OCI-M1 (cell line): Measurements from ENCODE around the gene SHANK3.

Source experiments
- DNase-seq: peaks from one replicate; lab custom pipeline; 2025; lab: John Stamatoyannopoulos, UW

Gene SHANK3

GRCh38 chr22:50699756-50700386, 27.2 kb downstream of the SHANK3 start:
- DNase-seq: peak; percentile 7

GRCh38 chr22:50700387-50701075, 27.9 kb downstream of the SHANK3 start:
- no peak for DNase-seq

- no peak for DNase-seq
These were observed 28.4 kb downstream of the SHANK3 start for GRCh38 chr22:50701076-50701419.

- DNase-seq: no peak
These were observed 29.0 kb downstream of the SHANK3 start for GRCh38 chr22:50701428-50702154.

DNA sequence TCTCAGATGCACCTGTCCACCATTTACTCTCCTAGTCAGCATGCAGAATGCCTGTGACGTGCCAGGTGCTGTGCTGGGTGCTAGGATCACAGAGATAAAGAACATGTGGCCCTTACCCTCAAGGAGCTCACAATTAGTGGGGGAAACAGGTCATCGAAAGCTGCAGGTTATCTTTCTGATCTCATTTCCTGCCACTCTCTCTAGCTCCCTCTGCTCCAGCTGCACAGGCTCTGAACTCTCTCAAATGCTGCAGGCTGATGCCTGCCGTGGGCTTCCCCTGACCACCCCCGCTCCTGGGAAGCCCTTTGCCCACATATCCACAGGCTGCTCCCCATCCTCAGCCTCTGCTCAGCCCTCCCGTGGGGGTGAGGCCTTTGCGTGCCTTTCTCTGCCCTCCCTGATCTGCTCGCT, 29.6 kb downstream of the SHANK3 start:
- no peak for DNase-seq

DNA sequence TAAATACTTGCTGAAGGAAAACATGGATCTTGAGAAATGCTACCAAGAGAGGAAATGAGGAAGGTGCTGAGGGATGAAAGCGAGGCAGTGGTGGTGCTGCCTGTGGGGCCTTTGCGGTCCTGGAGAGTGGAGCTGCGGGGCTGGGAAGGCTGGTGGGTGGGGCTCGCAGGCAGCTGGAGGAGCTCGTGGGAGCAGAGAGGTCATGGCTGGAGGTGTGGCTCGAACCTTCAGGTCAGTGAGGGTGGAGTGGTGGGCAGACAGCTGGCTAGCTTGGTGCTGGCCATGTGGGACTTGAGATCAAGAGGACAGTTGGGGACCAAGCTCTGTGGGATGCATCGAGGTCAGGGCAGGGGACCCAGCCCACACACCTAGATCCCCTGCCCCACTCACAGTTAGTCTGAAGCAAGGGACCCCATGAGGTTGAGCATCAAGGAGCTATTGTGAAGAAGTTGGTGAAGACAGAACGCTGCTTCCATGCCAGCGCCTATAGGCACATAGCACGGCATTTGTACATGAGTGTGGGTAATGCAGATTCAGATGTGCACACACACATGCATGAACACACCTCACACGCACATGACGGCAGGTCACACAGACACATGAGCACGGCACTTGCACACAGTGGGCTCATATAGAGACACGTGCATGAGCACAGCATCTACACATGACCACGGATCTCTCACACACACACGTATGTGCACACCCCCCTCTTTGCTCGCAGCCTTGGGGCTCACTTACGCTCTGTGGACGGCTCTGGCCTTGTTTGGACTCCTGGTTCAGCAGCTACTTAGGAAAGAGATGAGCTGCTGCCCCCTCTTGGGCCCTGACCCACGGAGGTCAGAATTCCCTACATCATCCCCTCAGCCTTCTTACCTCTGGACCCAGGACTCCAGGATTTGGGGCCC, 30.4 kb downstream of the SHANK3 start:
- DNase-seq: no peak

DNA sequence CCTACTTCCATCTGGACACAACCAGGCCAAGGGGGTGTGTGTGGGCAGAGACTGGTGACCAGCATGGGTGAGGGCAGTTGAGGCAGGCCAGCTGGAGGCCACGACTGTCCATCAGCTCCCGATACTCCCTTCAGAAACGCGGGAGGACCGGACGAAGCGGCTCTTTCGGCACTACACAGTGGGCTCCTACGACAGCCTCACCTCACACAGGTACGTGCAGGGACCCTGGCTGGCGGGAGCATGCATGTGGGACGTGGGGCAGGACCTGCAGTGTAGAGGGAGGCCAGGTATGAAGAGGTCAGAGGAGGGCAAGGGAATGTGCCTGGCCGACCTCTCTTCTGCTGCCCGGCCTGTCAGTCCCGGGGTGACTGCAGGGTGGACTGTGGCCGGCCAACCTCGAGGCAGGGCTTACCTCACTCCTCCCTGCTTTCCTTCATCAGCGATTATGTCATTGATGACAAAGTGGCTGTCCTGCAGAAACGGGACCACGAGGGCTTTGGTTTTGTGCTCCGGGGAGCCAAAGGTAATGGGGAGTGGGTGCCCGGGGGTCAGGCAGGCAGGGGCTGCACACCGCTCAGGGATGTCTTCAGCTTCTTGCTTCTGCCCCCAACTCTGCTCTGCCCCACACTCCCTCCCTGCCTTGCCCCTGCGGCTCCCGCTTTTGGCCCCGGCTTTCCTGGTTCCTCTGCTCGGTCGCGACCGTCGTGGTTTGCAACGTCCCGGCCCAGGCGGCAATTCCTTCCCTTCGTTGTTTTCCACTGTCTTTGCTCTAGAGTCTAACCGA, 31.3 kb downstream of the SHANK3 start:
- no peak for DNase-seq

DNA sequence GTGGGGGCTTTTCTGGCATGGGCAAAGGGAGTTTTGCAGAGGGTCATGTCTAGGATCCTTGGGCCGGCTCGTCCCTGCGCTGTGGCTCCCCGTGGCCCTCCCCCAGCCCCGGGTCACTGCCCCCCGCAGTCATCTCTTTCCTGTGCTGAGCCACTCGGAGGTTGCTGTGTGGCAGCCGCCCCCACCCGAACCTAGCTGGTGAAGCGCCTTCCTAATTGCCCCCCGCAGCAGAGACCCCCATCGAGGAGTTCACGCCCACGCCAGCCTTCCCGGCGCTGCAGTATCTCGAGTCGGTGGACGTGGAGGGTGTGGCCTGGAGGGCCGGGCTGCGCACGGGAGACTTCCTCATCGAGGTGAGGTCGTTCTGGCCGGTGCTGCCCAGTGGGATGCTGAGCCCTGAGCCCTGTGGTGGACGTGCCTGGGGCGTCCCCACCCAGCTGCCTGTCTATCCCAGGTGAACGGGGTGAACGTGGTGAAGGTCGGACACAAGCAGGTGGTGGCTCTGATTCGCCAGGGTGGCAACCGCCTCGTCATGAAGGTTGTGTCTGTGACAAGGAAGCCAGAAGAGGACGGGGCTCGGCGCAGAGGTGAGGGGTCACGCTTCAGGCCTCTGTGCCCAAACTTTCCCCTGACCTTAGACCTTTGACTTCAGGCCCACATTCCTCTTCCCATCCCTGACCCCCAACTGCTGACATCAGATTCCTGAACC, 32.0 kb downstream of the SHANK3 start:
- DNase-seq: no peak

DNA sequence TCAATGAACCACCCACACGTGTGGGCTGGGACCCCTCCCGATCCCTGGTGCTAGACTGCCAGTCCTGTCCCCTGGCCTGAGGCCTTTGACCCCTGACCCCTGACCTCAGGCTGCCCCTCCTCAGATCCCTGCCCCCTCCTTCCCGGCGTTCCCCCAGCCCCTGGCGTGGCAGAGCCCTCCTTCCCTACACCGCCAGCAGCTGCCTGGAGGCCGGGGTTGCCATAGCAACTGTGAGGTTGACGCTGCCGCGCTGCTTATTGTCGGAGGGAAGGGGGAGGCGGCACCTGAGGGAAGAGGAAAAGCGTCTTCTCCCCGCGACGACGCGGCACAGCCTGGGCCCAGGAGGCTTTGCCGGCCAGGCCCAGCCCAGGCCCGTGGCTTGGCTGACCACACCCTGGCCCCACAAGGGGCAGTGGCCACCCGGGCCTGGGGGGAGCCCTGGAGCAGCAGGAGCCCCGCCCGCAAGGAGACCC, 32.6 kb downstream of the SHANK3 start:
- DNase-seq: no peak

- no peak for DNase-seq
These were observed 33.3 kb downstream of the SHANK3 start for GRCh38 chr22:50705851-50706351.

- DNase-seq: no peak
These were observed 34.0 kb downstream of the SHANK3 start for GRCh38 chr22:50706481-50707125.

DNA sequence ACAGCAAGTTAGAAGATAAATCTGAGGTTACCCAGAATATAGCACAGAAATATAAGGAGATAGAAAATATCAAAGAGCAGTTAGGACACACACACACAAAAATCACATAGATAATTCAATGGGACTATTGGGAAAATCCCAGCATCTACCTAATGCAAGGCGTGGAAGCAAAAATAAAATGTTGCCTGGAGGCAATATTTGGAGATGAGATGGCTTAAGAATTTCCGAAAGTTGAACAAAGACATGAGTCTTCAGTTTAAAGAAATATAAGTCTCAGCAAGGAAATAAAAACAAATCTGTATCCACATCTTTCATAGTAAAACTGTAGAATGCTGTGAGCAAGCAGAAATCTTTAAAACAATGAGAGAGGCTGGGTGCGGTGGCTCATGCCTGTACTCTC, 35.9 kb downstream of the SHANK3 start:
- DNase-seq: no peak

DNA sequence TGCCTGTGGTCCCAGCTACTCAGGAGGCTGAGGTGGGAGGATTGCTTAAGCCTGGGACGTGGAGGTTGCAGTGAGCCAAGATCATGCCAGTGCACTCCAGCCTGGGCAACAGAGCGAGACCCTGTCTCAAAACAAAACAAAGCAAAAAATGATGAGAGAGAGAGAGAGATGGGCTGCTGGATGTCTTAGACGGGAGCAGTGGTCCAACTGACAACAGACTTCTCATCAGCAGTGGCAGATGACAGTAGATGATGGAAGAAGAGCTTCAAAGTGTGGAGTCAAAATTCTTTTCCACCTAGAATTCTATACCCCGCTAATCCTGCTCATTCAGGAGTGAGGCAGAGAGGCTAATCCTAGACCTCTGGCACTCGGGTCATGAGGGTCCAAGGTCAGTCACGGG, 36.4 kb downstream of the SHANK3 start:
- no peak for DNase-seq

DNA sequence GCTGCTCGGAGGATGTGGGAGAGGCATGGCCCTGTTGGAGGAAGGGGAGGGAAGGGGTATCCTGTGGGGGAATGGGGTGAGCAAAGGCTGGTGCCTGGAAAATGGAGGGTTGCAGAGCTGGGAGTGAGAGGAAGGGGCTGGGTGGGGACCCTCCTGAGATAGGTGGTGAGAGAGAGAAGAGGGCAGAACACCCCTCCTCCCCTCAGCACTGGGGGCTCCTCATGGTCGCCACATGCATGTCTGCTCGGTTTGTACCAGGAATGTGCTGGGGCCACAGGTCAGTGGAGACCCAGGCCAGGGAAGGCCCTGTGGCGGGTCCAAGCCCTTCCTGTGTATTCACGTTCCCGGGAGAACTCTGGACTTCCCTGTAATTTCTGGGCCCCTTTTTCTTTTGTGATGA, 37.6 kb downstream of the SHANK3 start:
- no peak for DNase-seq

DNA sequence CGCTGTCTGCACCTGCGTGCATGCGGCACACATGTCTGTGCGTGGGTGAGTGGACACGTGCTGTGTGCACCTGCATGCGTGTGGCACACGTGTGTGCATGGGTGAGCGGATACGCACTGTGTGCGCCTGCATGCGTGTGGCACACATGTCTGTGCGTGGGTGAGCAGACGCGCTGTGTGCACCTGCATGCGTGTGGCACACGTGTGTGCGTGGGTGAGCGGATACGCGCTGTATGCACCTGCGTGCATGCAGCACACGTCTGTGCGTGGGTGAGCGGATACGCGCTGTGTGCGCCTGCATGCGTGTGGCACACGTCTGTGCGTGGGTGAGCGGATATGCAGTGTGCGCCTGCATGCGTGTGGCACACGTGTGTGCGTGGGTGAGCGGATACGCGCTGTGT, 38.3 kb downstream of the SHANK3 start:
- DNase-seq: no peak

DNA sequence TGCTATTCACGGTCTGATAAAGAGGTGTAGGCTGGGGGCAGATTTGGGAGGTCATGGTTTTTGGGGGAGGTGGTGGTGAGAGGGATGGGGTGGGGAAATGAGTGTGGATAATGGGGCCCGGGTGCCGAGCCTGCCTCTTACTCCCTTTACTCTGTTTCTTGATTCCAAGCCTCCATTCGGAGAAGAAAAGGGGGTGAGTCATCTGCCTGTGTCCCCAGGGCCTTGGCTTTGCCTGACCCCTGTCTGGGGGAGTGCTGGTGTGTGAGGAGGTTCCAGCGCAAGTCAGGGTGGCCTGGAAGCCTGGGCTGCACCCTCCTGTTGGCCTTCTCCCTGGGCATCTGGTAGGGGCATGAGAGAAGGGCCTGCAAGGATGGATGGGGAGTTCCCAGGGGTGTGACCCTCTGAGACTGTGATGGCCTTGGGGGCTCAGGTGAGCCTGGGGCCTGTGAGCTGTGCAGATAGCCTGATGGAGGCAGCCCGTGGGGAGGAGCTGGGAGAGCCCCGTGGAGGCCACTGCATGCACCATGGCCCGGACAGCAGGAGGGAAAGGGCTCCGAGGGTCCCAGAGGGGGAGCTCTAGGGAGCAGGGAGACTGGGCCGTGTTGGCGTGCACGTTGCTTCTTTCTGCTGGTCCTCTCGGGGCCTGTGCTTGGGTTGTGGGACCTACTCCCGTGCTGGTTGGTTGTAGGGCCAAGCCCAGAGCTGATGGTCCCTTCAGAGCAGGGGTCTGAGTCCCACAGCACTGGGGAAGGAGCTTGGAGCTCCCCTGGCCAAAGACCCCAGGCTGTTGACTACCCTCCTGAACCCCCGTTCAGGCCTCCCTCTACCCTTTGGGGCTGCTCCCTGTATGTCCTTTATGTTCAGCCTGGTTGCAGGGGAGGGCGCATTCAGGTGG, 39.1 kb downstream of the SHANK3 start:
- no peak for DNase-seq

DNA sequence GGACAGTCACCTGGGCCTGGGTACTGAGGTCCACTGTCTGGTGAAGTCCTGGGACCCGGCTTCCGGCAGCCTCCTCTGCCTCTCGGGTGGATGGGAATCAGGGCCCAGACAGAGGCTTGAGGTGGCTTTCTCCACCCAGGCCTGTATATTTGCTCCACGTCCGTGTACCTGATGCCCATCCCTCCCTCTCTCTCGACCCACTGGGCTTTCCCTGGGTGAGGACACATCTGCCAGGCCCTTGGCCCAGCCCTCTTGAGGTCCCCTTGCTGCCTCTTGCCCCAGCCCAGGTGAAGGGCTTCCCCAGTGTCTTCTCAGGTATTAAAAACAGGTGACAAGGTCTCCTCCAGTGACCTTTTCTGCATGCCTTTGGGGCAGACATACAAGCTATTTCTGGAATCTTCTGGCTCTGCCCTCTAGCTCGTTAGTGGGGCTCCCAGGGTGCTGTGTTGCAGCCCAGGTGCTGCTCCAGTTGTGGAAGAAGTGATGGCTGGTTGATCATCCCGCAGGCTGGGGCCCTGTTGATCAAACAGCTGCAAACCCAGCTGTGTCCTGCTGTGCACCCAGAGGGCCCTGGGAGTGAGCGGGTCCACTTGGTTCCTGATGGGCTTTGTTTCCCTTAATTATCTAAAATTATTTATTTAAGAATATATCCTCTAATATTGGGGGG, 39.9 kb downstream of the SHANK3 start:
- DNase-seq: no peak

- no peak for DNase-seq
These were observed 40.4 kb downstream of the SHANK3 start for GRCh38 chr22:50713008-50713385.
